ENCODE data around the gene SPTSSB. TPM values are rescaled to one million over a fixed set of nuclear protein-coding genes. Genes with fewer than 3 reads are reported as not detected.

Gene SPTSSB
- total RNA-seq, 2 experiments from 2014 or later, result not detected

- H3K4me3 ChIP-seq (ENCODE audit: low read depth, low read length, poor library complexity, severe bottlenecking), result no peak overlapping the region
- no peak for DNase-seq (ENCODE audit: low spot score)
- no peaks in the 10 kb centered on the region for H3K79me2 ChIP-seq (ENCODE audit: insufficient read depth, low read depth, low read length)
- POLR2A ChIA-PET, result no interaction called here
- H3K4me1 ChIP-seq (ENCODE audit: insufficient read depth, low read length, poor library complexity, severe bottlenecking), result no peaks in the 10 kb centered on the region
- intact Hi-C loops (cut with micrococcal nuclease; ENCODE audit: unreplicated experiment), result no loop called here
- no peaks in the 10 kb centered on the region for H3K36me3 ChIP-seq (ENCODE audit: insufficient read depth, low read length)
- H3K9me2 ChIP-seq (ENCODE audit: insufficient read depth, low read length), result no peaks in the 10 kb centered on the region
- TF ChIP-seq CTCF (conservative IDR thresholded peaks at IDR 0.05; ENCODE audit: low read length), result no peak
- no peak for TF ChIP-seq EZH2phosphoT487 (IDR thresholded peaks at IDR 0.05; ENCODE audit: borderline replicate concordance, low read depth, low read length)
- H3K27ac ChIP-seq (ENCODE audit: low read depth, low read length, poor library complexity, severe bottlenecking), result no peak overlapping the region
- H3K9me3 ChIP-seq (ENCODE audit: low read length), result no peaks in the 10 kb centered on the region
- no peak overlapping the region for H3K4me2 ChIP-seq (ENCODE audit: low read length)
- no peak overlapping the region for H2AFZ ChIP-seq (ENCODE audit: low read length)
- no peaks in the 10 kb centered on the region for H4K20me1 ChIP-seq (ENCODE audit: insufficient read depth, low read length)
- CTCF ChIA-PET (ENCODE audit: unreplicated experiment), result no interaction called here
- no TSS peak for BruUV-seq (replicated peaks)
Observed at GRCh38 chr3:161403251-161403650, 31.9 kb upstream of the SPTSSB start.

GRCh38 chr3:161401389-161401788 is 30.1 kb upstream of the SPTSSB start:
- intact Hi-C loops (cut with micrococcal nuclease; ENCODE audit: unreplicated experiment), result no loop called here
- Histone ChIP-seq H3K4me2 (ENCODE audit: low read length) (no peak overlapping the region), H3K36me3 (ENCODE audit: insufficient read depth, low read length) (no peaks in the 10 kb centered on the region), H4K20me1 (ENCODE audit: insufficient read depth, low read length) (no peaks in the 10 kb centered on the region), H3K27ac (ENCODE audit: low read depth, low read length, poor library complexity, severe bottlenecking) (no peak overlapping the region), H3K9me2 (ENCODE audit: insufficient read depth, low read length) (no peaks in the 10 kb centered on the region), H3K4me1 (ENCODE audit: insufficient read depth, low read length, poor library complexity, severe bottlenecking) (no peaks in the 10 kb centered on the region), H2AFZ (ENCODE audit: low read length) (no peak overlapping the region), H3K4me3 (ENCODE audit: low read depth, low read length, poor library complexity, severe bottlenecking) (no peak overlapping the region), H3K9me3 (ENCODE audit: low read length) (no peaks in the 10 kb centered on the region), H3K79me2 (ENCODE audit: insufficient read depth, low read depth, low read length) (no peaks in the 10 kb centered on the region)
- POLR2A ChIA-PET, result no interaction called here
- no TSS peak for BruUV-seq (replicated peaks)
- CTCF ChIA-PET (ENCODE audit: unreplicated experiment), result no interaction called here
- no peak for TF ChIP-seq EZH2phosphoT487 (IDR thresholded peaks at IDR 0.05; ENCODE audit: borderline replicate concordance, low read depth, low read length)
- no peak for TF ChIP-seq CTCF (conservative IDR thresholded peaks at IDR 0.05; ENCODE audit: low read length)
- no peak for DNase-seq (ENCODE audit: low spot score)

- Histone ChIP-seq H3K4me1 (ENCODE audit: insufficient read depth, low read length, poor library complexity, severe bottlenecking) (no peaks in the 10 kb centered on the region), H3K9me2 (ENCODE audit: insufficient read depth, low read length) (no peaks in the 10 kb centered on the region), H3K36me3 (ENCODE audit: insufficient read depth, low read length) (no peaks in the 10 kb centered on the region), H3K79me2 (ENCODE audit: insufficient read depth, low read depth, low read length) (no peaks in the 10 kb centered on the region), H3K4me2 (ENCODE audit: low read length) (no peak overlapping the region), H3K27ac (ENCODE audit: low read depth, low read length, poor library complexity, severe bottlenecking) (no peak overlapping the region), H3K9me3 (ENCODE audit: low read length) (no peaks in the 10 kb centered on the region), H2AFZ (ENCODE audit: low read length) (no peak overlapping the region), H4K20me1 (ENCODE audit: insufficient read depth, low read length) (no peaks in the 10 kb centered on the region), H3K4me3 (ENCODE audit: low read depth, low read length, poor library complexity, severe bottlenecking) (no peak overlapping the region)
- CTCF ChIA-PET (ENCODE audit: unreplicated experiment), result no interaction called here
- DNase-seq (ENCODE audit: low spot score), result no peak
- POLR2A ChIA-PET, result interaction anchor here (1.5 kb wide), 1 partner anchor 36 kb away, joined by 4 read pairs; no protein-coding TSS in a partner anchor
- TF ChIP-seq EZH2phosphoT487 (IDR thresholded peaks at IDR 0.05; ENCODE audit: borderline replicate concordance, low read depth, low read length) (no peak), CTCF (conservative IDR thresholded peaks at IDR 0.05; ENCODE audit: low read length) (no peak)
- BruUV-seq (replicated peaks), result no TSS peak
- intact Hi-C loops (cut with micrococcal nuclease; ENCODE audit: unreplicated experiment), result no loop called here
Observed at GRCh38 chr3:161400650-161401049, 29.3 kb upstream of the SPTSSB start.
